Transverse colon (tissue), 4 donors: ENCODE results near the gene GPR141. TPM values are rescaled to one million over a fixed set of nuclear protein-coding genes. Genes with fewer than 3 reads are reported as not detected.

Experiments
- DNase-seq: peaks from one replicate; pipeline ENCODE4 v3.0.0-alpha.2; 2019
- H3K27ac ChIP-seq, 4 donors: fragments of 200-600 bp; sonication (generic); 2 replicates each; pipeline ENCODE4 v1.5.1; 2016 to 2018; ENCODE audit warnings: inconsistent platforms in 4 of 4
- H3K27me3 ChIP-seq: fragments of 200-600 bp; sonication (generic); 2 replicates; pipeline ENCODE4 v1.5.1; 2017; ENCODE audit warnings: inconsistent platforms
- H3K36me3 ChIP-seq, 4 donors: fragments of 200-600 bp; sonication (generic); 2 replicates each; pipeline ENCODE4 v1.5.1; 2017 to 2019; ENCODE audit warnings: inconsistent platforms in 4 of 4
- H3K4me1 ChIP-seq, 4 donors: fragments of 200-600 bp; sonication (generic); 2 replicates each; pipeline ENCODE4 v1.5.1; 2017 to 2020; ENCODE audit warnings: inconsistent platforms in 4 of 4
- H3K4me3 ChIP-seq, 4 donors: fragments of 200-600 bp; sonication (generic); 1 replicate in 1 of 4; 2 replicates in 3 of 4; pipeline versions ENCODE4 v1.5.1 to v1.6.1; 2017 to 2019; ENCODE audit warnings: inconsistent platforms in 4 of 4
- H3K9me3 ChIP-seq, 2 donors: fragments of 200-600 bp; sonication (generic); 2 replicates each; pipeline ENCODE4 v1.5.1; 2017 to 2019; ENCODE audit warnings: inconsistent platforms in 2 of 2
- EP300 ChIP-seq: sonication (generic); formaldehyde crosslinking; IDR thresholded peaks from one replicate; pipeline ENCODE4 v1.6.1; 2017; ENCODE audit warnings: antibody characterized with exemption, low read depth
- POLR2A ChIP-seq: fragments of 450-650 bp; IDR thresholded peaks from one replicate; pipeline ENCODE4 v1.6.1; 2016; ENCODE audit warnings: antibody characterized with exemption, mild to moderate bottlenecking, moderate library complexity
- POLR2AphosphoS5 ChIP-seq, 3 donors: sonication (generic); formaldehyde crosslinking; IDR thresholded peaks; one replicate each; pipeline ENCODE4 v1.6.1; 2016; ENCODE audit warnings: antibody characterized with exemption in 3 of 3
- WGBS, 2 donors: methylation state at CpG; one replicate each; pipeline ENCODE4 v1.1.5; 2018; ENCODE audit warnings: low coverage in 1 of 2; 5-methylcytosine and 5-hydroxymethylcytosine counted together
- in situ Hi-C, 4 donors: fragments of 200-750 bp; cut with MboI; loops; one replicate each; pipeline versions ENCODE4 v1.15.0 to v1.15.1; 2017; ENCODE audit warnings: low sequenced_read_pairs in 3 of 4, low pct_ligation_motif_present in 1 of 4, low pct_unique_long_range_greater_than_20kb in 1 of 4
- intact Hi-C: fragments of 100-400 bp; cut with DNase I; formaldehyde crosslinking; loops from one replicate; pipeline ENCODE4 v1.15.1; 2023; ENCODE audit warnings: low total_unique reads
- total RNA-seq, 4 donors: library from RNA; depleted of rRNA; stranded (reverse); fragments of >200 nt; gene quantifications; one replicate each; pipeline ENCODE4 v1.1.0, GENCODE V29; 2016
- TF ChIP-seq, protein P1 (sequence below), 5 experiments: fragments of 200-600 bp in 3 of 5; fragments of 450-650 bp in 2 of 5; sonication (generic) in 3 of 5; IDR thresholded peaks; 1 replicate in 2 of 5; 2 replicates in 3 of 5; pipeline ENCODE4 v1.5.1; 2016 to 2017; ENCODE audit warnings: antibody characterized with exemption in 5 of 5, inconsistent platforms in 3 of 5, mild to moderate bottlenecking in 2 of 5, moderate library complexity in 1 of 5

The GPR141 gene
- total RNA-seq, 4 donors from 2014 or later = not detected

DNA sequence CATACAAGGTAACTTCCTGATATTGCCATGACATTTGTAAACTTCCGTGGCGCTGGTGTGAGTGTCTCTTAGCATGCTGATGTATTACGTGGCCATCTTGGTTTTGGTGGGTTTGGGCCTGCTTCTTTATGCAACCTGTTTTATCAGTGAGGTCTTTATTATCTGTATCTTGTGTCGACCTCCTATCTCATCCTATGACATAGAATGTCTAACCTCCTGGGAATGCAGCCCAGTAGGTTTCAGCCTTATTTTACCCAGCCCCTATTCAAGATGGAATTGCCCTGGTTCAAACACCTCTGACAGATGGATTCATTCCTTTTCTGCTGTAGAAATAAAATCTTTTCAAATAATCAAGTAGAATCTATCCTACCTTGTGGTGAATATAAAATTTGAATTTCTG is 23.0 kb upstream of the GPR141 start:
- Histone ChIP-seq H3K4me1 (no peaks in the 10 kb centered on the region), H3K36me3 (no peaks in the 10 kb centered on the region), H3K27me3 (no peaks in the 10 kb centered on the region), H3K4me3 (no peak overlapping the region), H3K27ac (no peak overlapping the region), H3K9me3 (no peaks in the 10 kb centered on the region)
- no peak for TF ChIP-seq POLR2A
- WGBS, 2 donors = 87% methylated on average over 4 of the region's 4 CpGs; no CpG with 5 or more reads in 1 of the 2 donors
- in situ Hi-C loops = no loop called here
- DNase-seq = no peak
- intact Hi-C loops = no loop called here

DNA sequence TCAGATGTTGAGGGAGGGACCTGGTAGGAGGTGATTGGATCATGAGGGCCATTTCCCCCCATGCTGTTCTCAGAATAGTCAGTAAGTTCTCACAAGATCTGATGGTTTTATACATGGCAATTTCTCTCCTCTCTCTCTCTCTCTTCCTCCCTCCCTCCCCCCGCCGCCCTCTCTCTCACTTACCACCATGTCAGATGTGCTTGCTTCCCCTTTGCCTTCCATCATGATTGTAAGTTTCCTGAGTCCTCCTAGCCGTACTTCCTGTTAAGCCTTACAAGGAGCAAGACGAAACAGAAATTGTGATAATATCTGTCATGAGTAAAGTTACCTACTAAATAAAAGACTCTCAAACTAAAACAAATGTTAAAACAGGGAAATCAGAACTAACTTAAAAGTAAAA is 19.9 kb upstream of the GPR141 start:
- in situ Hi-C loops = no loop called here
- Histone ChIP-seq H3K27ac (no peak overlapping the region), H3K4me1 (no peaks in the 10 kb centered on the region), H3K9me3 (no peaks in the 10 kb centered on the region), H3K27me3 (no peaks in the 10 kb centered on the region), H3K4me3 (no peak overlapping the region), H3K36me3 (no peaks in the 10 kb centered on the region)
- 61 to 71% methylated on average over 2 to 4 of the region's 4 CpGs for WGBS, 2 donors
- TF ChIP-seq POLR2A (no peak), POLR2AphosphoS5 (IDR thresholded peaks at IDR 0.05) (no peak), EP300 (no peak)
- TF ChIP-seq, protein P1, sequence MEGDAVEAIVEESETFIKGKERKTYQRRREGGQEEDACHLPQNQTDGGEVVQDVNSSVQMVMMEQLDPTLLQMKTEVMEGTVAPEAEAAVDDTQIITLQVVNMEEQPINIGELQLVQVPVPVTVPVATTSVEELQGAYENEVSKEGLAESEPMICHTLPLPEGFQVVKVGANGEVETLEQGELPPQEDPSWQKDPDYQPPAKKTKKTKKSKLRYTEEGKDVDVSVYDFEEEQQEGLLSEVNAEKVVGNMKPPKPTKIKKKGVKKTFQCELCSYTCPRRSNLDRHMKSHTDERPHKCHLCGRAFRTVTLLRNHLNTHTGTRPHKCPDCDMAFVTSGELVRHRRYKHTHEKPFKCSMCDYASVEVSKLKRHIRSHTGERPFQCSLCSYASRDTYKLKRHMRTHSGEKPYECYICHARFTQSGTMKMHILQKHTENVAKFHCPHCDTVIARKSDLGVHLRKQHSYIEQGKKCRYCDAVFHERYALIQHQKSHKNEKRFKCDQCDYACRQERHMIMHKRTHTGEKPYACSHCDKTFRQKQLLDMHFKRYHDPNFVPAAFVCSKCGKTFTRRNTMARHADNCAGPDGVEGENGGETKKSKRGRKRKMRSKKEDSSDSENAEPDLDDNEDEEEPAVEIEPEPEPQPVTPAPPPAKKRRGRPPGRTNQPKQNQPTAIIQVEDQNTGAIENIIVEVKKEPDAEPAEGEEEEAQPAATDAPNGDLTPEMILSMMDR (IDR thresholded peaks at IDR 0.05) = no peak
- intact Hi-C loops = no loop called here
- no peak for DNase-seq

- TF ChIP-seq, protein P1 (IDR thresholded peaks at IDR 0.05) = no peak
- TF ChIP-seq EP300 (no peak), POLR2A (no peak), POLR2AphosphoS5 (IDR thresholded peaks at IDR 0.05) (no peak)
- Histone ChIP-seq H3K4me1 (no peaks in the 10 kb centered on the region), H3K27me3 (no peaks in the 10 kb centered on the region), H3K4me3 (no peak overlapping the region), H3K36me3 (no peaks in the 10 kb centered on the region), H3K9me3 (no peaks in the 10 kb centered on the region), H3K27ac (no peak overlapping the region)
- DNase-seq = no peak
- in situ Hi-C loops = no loop called here
- intact Hi-C loops = no loop called here
- WGBS, 2 donors = 72 to 75% methylated on average over 4 to 6 of the region's 6 CpGs
Measured at GRCh38 chr7:37665352-37666022, 18.1 kb upstream of the GPR141 start.

GRCh38 chr7:37666026-37666799 is 17.4 kb upstream of the GPR141 start:
- DNase-seq = no peak
- Histone ChIP-seq H3K36me3 (no peaks in the 10 kb centered on the region), H3K27me3 (no peaks in the 10 kb centered on the region), H3K4me1 (no peaks in the 10 kb centered on the region), H3K27ac (no peak overlapping the region), H3K9me3 (no peaks in the 10 kb centered on the region), H3K4me3 (no peak overlapping the region)
- TF ChIP-seq, protein P1 (IDR thresholded peaks at IDR 0.05) = no peak
- TF ChIP-seq EP300 (no peak), POLR2AphosphoS5 (IDR thresholded peaks at IDR 0.05) (no peak), POLR2A (no peak)
- in situ Hi-C loops (no loop called here), intact Hi-C loops (no loop called here)
- 62 to 63% methylated on average over 7 to 8 of the region's 8 CpGs for whole genome bisulfite sequencing, 2 donors
